Measurements from ENCODE around the gene KLHDC4.

- no peak for TF ChIP-seq POLR2AphosphoS5 (IDR thresholded peaks at IDR 0.05; ENCODE audit: low read depth, low read length)
- no peak for TF ChIP-seq TAF1 (IDR thresholded peaks at IDR 0.05; ENCODE audit: low read depth, low read length)
- TF ChIP-seq POLR2A (IDR thresholded peaks at IDR 0.05; ENCODE audit: low read depth, low read length): no peak
Measured at GRCh38 chr16:87766485-87766797, 655 bp upstream of the KLHDC4 start.

Measured in GM12891 (cell line).